Effector memory CD4-positive, alpha-beta T cell (primary cell): ENCODE data around the gene NOX4.

Experiments used
- DNase-seq, 3 donors: peaks; one replicate each; pipeline ENCODE4 v3.0.0-alpha.2; 2020
- H3K27ac ChIP-seq: 2 replicates; pipeline ENCODE4 v1.7.0; 2013; ENCODE audit warnings: mild to moderate bottlenecking, low read length, moderate library complexity; ENCODE audit not compliant: insufficient read depth, poor library complexity, severe bottlenecking
- H3K27me3 ChIP-seq: replicated peaks from 2 replicates; pipeline ENCODE4 v1.7.0; 2013; ENCODE audit warnings: mild to moderate bottlenecking, low read length; ENCODE audit not compliant: insufficient read depth, control insufficient read depth, poor library complexity, severe bottlenecking
- H3K36me3 ChIP-seq: 2 replicates; pipeline ENCODE4 v1.7.0; 2013; ENCODE audit warnings: mild to moderate bottlenecking, low read length, moderate library complexity; ENCODE audit not compliant: control insufficient read depth, insufficient read depth
- H3K4me1 ChIP-seq: 2 replicates; pipeline ENCODE4 v1.7.0; 2013; ENCODE audit warnings: low read length, mild to moderate bottlenecking; ENCODE audit not compliant: control insufficient read depth, insufficient read depth, poor library complexity, severe bottlenecking
- H3K4me3 ChIP-seq: 2 replicates; pipeline ENCODE4 v1.7.0; 2013; ENCODE audit warnings: low read length, low read depth, mild to moderate bottlenecking; ENCODE audit not compliant: insufficient read depth, poor library complexity, severe bottlenecking
- H3K9me3 ChIP-seq: 2 replicates; pipeline ENCODE4 v1.7.0; 2013; ENCODE audit warnings: mild to moderate bottlenecking, low read length, moderate library complexity; ENCODE audit not compliant: control insufficient read depth
- total RNA-seq, 3 donors: gene quantifications; one replicate each; lab custom pipeline; 2026; lab: John Stamatoyannopoulos, UW

The NOX4 gene
- 0 reads per million in 3 donors for total RNA-seq

GRCh38 chr11:89490981-89491690 is at the start of gene NOX4:
TSS of gene NOX4 (minus strand) at chr11:89491375. CDS start at chr11:89491246, 129 bp downstream.
- DNase-seq, result no peak

GRCh38 chr11:89540826-89541225 is 49.7 kb upstream of the NOX4 start:
- no peaks in the 10 kb centered on the region for H3K9me3 ChIP-seq
- H3K4me3 ChIP-seq, result no peak overlapping the region
- no peak overlapping the region for H3K27ac ChIP-seq
- no peak for DNase-seq
- no peaks in the 10 kb centered on the region for H3K27me3 ChIP-seq
- H3K36me3 ChIP-seq, result no peaks in the 10 kb centered on the region
- H3K4me1 ChIP-seq, result no peaks in the 10 kb centered on the region

More at GRCh38 chr11:89490981-89491690, at the start of gene NOX4:
- Histone ChIP-seq H3K36me3 (no peaks in the 10 kb centered on the region), H3K4me1 (no peaks in the 10 kb centered on the region), H3K27me3 (no peaks in the 10 kb centered on the region), H3K4me3 (no peak within 1 kb of the TSS), H3K9me3 (no peaks in the 10 kb centered on the region), H3K27ac (no peak within 1 kb of the TSS)

- Histone ChIP-seq H3K36me3 (no peaks in the 10 kb centered on the region), H3K9me3 (no peaks in the 10 kb centered on the region), H3K27ac (no peak overlapping the region), H3K4me1 (no peaks in the 10 kb centered on the region), H3K4me3 (no peak overlapping the region), H3K27me3 (no peaks in the 10 kb centered on the region)
- no peak for DNase-seq
Observed at GRCh38 chr11:89537936-89538335, 46.8 kb upstream of the NOX4 start.

- Histone ChIP-seq H3K36me3 (no peaks in the 10 kb centered on the region), H3K27ac (no peak overlapping the region), H3K4me1 (no peaks in the 10 kb centered on the region), H3K9me3 (no peaks in the 10 kb centered on the region), H3K27me3 (no peaks in the 10 kb centered on the region), H3K4me3 (no peak overlapping the region)
- no peak for DNase-seq
Observed at GRCh38 chr11:89536926-89537325, 45.8 kb upstream of the NOX4 start.

GRCh38 chr11:89535221-89535620 is 44.0 kb upstream of the NOX4 start:
- H3K9me3 ChIP-seq, result no peaks in the 10 kb centered on the region
- no peak overlapping the region for H3K27ac ChIP-seq
- H3K4me1 ChIP-seq, result no peaks in the 10 kb centered on the region
- H3K4me3 ChIP-seq, result no peak overlapping the region
- no peaks in the 10 kb centered on the region for H3K36me3 ChIP-seq
- DNase-seq, result no peak
- H3K27me3 ChIP-seq, result no peaks in the 10 kb centered on the region

- Histone ChIP-seq H3K27ac (no peak overlapping the region), H3K4me1 (no peaks in the 10 kb centered on the region), H3K4me3 (no peak overlapping the region), H3K36me3 (no peaks in the 10 kb centered on the region), H3K27me3 (no peaks in the 10 kb centered on the region), H3K9me3 (no peaks in the 10 kb centered on the region)
- no peak for DNase-seq
Observed at GRCh38 chr11:89529626-89530380, 38.6 kb upstream of the NOX4 start.

GRCh38 chr11:89521792-89522191 is 30.6 kb upstream of the NOX4 start:
- Histone ChIP-seq H3K4me1 (no peaks in the 10 kb centered on the region), H3K4me3 (no peak overlapping the region), H3K9me3 (no peaks in the 10 kb centered on the region), H3K27me3 (no peaks in the 10 kb centered on the region), H3K27ac (no peak overlapping the region), H3K36me3 (no peaks in the 10 kb centered on the region)
- no peak for DNase-seq

GRCh38 chr11:89521294-89521693 is 30.1 kb upstream of the NOX4 start:
- H3K4me1 ChIP-seq, result no peaks in the 10 kb centered on the region
- H3K9me3 ChIP-seq, result no peaks in the 10 kb centered on the region
- H3K27ac ChIP-seq, result no peak overlapping the region
- H3K4me3 ChIP-seq, result no peak overlapping the region
- DNase-seq, result no peak
- H3K27me3 ChIP-seq, result no peaks in the 10 kb centered on the region
- H3K36me3 ChIP-seq, result no peaks in the 10 kb centered on the region

- no peak overlapping the region for H3K27ac ChIP-seq
- DNase-seq, result no peak
- no peaks in the 10 kb centered on the region for H3K36me3 ChIP-seq
- H3K9me3 ChIP-seq, result no peaks in the 10 kb centered on the region
- no peaks in the 10 kb centered on the region for H3K4me1 ChIP-seq
- H3K27me3 ChIP-seq, result no peaks in the 10 kb centered on the region
- no peak overlapping the region for H3K4me3 ChIP-seq
Observed at GRCh38 chr11:89516496-89516895, 25.3 kb upstream of the NOX4 start.

GRCh38 chr11:89508544-89508943 is 17.4 kb upstream of the NOX4 start:
- Histone ChIP-seq H3K9me3 (no peaks in the 10 kb centered on the region), H3K4me1 (no peaks in the 10 kb centered on the region), H3K4me3 (no peak overlapping the region), H3K27me3 (no peaks in the 10 kb centered on the region), H3K27ac (no peak overlapping the region), H3K36me3 (no peaks in the 10 kb centered on the region)
- no peak for DNase-seq
